Stimulated activated naive CD8-positive, alpha-beta T cell treated with anti-CD3 and anti-CD28 coated beads, Interleukin-15, Interleukin-2, amounts not matched to agents 100 U/mL and 50 U/mL, for 24 hours (primary cell): ENCODE results near the gene ST7.
"Not testable (repeated sequence)": the region's sequence is repeated elsewhere in the genome, so short reads cannot be mapped to it uniquely, and the experiment has no call there.

Experiments
- ATAC-seq: fragments of 150-1000 bp; cut with Tn5 transposase; one replicate; pipeline ENCODE4 v1.10.0; 2021
- DNase-seq: peaks from one replicate; pipeline ENCODE4 v3.0.0; 2021

ST7 gene

DNA sequence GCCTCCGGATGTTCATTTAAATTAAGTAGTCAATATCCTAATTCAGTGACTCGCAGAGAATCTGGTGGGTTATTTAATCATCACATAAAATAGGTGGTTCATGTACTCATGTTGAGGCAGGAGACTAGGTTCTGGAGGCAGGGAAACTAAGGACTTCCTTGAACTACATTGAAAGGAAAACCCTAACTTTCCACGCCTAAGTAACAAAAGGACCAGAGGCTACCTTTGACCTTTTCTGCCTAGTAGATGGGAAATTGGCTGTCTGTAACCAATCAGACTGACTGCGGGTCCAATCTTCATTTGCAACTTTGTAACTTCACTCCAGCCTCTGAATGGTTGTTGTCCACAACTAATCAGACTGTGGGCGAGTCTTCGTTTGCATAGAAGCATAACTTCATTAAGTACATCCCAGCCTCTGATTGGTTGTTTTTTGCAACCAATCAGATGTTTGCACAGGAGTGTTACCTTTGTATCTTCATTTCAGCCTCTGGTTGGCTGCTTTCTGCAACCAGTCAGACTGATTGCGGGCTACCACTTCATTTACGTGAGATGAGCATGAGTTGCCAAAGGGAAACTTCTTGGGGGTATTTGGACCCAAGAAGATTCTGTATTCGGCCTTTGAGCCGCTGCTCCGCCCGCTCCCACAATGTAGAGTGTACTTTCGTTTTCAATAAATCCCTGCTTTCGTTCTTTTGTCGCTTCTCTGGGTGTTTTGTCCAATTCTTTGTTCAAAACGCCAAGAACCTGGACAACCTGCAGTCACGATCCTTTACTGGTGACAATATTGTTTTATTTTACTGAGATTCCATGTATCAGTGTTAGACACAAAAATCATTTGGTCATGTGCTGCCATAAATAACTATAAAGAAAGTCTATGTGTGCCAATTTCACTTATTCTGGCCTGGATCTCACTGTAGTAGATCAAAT, 1.7 kb upstream of the ST7 start:
- DNase-seq (no peak), ATAC-seq (no peak)

GRCh38 chr7:116952635-116953371, 498 bp upstream of the ST7 start:
- DNase-seq (no peak), ATAC-seq (no peak)

DNA sequence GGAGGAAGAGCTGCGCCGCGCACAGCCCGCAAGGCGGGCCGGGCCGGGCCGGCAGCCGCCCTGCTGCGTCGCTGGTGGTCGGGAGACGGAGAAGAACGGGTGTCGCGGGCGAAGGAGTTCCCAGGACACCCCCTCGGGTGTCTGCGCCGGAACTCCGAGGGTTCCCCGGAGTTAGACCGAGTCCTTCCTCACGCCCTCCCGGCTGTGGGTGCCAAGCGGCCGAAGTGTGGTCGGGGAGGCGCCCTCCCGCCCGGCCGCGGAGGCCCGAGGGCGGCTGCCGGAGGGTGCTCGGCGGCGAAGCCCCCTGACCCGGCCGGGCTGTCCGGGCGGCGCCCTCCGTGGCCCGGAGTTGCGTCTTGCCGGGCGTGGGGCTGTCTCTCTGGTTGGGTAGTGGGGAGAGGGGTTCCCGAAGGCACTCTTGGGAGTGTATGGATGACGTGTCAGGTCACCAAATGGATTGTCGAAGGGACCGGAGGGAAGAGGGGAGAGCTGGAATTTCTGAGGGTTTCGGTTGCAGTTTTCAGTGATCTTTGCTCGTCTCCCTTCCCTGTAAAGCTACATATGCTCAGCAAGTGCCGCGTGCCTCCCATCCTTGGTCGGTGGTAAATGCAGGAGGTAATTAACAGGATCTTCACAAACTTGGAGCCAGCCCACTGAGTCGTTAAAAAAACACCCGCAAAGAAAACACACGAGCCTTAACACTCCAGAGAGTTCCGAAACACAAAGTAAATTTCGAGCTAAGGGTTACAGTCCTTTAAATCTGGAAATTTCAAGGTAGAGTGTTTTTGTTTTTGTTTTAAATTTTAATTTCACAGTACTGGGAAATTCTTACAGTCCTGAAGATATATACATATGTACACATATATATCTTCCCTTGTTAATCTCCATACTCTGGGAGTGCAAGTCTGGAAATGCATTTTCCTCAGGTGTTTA, 871 bp downstream of the ST7 start:
- ATAC-seq (peak; percentile 10), DNase-seq (peak; percentile 33)

GRCh38 chr7:116955340-116955739, 2.0 kb downstream of the ST7 start:
- DNase-seq (no peak), ATAC-seq (no peak)

DNA sequence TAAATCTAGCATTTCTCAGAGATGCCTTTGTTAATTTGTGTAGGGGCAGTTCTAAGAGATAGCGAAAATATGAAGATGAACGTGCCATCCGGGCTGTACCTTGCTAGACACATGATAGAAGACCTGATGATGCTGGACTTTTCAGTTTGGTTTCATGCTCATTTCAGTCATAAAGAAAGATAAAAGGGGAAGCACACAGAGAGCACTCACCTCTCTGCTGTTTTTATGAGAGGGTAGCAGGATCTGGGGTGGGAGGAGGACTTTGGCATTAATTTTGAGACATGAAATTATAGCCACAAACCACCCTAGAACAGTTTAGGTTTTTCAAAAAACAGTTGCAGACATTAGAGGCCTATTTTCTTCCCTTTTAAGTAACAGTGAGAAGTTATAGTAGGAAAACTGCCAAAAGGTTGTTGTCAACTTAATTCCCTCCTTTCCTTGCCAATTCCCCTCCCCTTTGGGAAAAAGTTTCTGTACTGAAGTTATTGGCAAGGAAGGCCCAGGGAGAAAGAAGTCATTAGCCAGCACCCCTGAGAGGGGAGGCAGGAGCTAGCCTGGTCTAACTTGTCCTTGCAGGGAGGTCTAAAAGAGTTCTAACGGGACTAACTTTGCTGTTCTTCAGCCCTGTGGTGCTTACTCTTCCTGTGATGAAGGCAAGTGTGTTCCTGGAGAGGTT, 2.6 kb downstream of the ST7 start:
- ATAC-seq (peak; percentile 44), DNase-seq (no peak)

GRCh38 chr7:116956477-116956804, 3.1 kb downstream of the ST7 start:
- ATAC-seq, result no peak
- DNase-seq, result no peak

GRCh38 chr7:116957874-116958273, 4.6 kb downstream of the ST7 start:
- DNase-seq (no peak), ATAC-seq (no peak)

- DNase-seq, ATAC-seq: not testable (repeated sequence)
Measured at GRCh38 chr7:116961966-116962673, 8.8 kb downstream of the ST7 start.

DNA sequence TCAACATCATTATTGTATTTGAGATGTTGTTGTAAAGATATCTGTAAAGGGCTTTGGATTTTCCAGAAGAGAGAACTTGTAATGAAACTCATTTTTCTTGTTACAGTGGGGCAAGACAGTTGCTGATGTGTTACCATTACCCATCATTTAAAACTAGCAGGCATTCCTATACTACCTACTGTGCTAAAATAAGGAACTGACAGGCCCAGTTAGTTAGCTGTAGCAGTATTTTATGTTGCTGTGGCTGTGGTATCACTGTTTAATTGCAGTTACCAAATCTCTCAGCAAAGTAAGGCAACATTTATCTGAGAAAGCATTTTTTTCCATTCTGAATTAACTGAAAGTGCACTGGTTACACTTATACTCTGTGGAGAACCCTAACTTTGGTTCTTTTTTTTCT, 9.9 kb downstream of the ST7 start:
- no peak for ATAC-seq

GRCh38 chr7:116966601-116967000, 13.3 kb downstream of the ST7 start:
- DNase-seq (no peak), ATAC-seq (no peak)

More for the DNA sequence above, 9.9 kb downstream of the ST7 start:
- no peak for DNase-seq

DNA sequence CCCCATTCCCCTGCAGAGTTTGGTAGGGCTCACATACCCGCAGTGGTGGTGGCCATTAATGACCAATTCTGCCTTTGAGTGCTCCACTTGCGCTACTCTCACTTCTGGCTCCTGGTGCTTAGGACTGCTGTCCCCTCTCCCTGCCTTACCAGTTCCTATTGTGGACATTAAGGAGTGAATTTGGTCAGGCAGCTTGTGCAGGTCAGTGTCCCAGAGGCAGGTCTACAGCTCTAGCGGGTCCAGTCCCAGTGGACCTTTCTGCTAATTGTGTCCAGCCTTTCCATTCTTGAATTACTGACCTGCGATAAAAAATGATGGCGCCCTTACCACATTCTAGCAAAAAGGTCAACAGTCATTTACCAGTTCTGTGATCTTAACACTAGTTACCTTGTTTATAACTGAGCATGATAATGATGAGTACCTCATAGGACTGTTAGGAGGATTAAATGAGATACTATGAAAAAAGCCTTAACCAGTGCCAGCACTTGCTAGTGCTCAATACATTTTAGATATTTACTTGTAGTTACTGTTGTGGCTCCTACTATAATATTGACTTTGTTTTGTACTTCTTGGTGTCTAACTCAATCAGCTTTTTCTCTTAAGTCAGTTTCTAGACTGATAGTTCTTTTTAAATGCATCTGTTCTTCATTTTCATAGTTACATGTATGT, 14.1 kb downstream of the ST7 start:
- ATAC-seq, result no peak
- DNase-seq, result no peak

- ATAC-seq, result no peak
Measured at GRCh38 chr7:116967983-116968382, 14.7 kb downstream of the ST7 start.

GRCh38 chr7:116968631-116969030, 15.3 kb downstream of the ST7 start:
- no peak for ATAC-seq
- no peak for DNase-seq

More at GRCh38 chr7:116967983-116968382, 14.7 kb downstream of the ST7 start:
- DNase-seq, result no peak

- ATAC-seq, result no peak
Measured at GRCh38 chr7:116969371-116969902, 16.1 kb downstream of the ST7 start.

GRCh38 chr7:116970238-116970910, 17.1 kb downstream of the ST7 start:
- no peak for DNase-seq
- no peak for ATAC-seq

More at GRCh38 chr7:116969371-116969902, 16.1 kb downstream of the ST7 start:
- DNase-seq, result no peak

DNA sequence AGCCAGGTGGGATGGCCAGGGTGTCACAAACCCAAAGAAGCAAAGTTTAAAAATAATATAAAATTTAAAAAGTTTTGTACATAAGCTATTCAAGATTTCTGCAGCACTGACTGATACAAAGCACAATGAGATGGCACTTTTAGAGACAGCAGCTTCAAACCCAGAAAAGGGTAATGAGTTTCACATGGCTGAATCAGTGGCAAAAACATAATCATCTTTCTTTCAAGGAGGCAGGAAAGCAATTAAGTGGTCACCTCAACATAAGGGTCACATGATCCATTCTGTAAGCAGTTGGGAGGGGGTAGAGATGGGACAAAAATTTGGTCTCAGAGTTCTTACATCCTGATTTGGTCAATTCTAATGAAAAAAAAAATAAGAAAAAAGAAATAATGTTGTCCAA, 17.9 kb downstream of the ST7 start:
- not testable (repeated sequence) for ATAC-seq, DNase-seq

DNA sequence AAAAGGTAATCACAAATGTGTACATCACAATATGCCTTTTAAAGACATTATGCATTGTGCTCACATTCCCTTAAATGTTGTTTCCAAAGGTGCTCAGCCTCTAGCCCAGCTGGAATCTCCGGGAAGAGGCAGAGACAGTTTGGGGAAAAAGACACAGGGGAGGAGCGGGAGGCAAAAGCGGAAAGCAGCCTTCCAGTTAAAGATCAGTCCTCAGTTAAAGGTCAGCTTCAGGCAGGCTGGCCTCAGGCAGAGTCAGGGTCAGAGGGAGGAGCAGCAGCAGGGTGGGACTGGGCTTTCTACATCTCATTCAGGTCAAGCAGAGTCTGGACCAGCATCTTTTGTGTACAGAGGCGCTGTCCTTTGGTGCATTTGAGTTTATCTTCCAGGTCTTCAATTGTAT, 18.6 kb downstream of the ST7 start:
- DNase-seq (no peak), ATAC-seq (no peak)

DNA sequence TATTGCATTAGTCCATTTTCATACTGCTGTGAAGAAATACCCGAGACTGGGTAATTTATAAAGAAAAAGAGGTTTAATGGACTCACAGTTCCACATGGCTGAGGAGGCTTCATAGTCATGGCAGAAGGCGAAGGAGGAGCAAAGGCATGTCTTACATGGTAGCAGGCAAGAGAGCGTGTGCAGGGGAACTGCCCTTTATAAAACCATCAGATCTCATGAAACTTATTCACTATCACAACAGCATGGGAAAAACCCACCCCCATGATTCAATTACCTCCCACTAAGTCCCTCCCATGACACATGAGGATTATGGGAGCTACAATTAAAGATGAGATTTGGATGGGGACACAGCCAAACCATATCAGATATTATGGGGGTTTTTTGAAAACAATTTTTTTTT, 21.7 kb downstream of the ST7 start:
- ATAC-seq, DNase-seq: not testable (repeated sequence)

GRCh38 chr7:116977172-116977571, 23.9 kb downstream of the ST7 start:
- no peak for ATAC-seq
- DNase-seq, result no peak

- ATAC-seq (no peak), DNase-seq (no peak)
Measured at GRCh38 chr7:116978006-116978405, 24.7 kb downstream of the ST7 start.
